GM19023 (cell line): Measurements from ENCODE around the gene EVA1C.
"Not testable (repeated sequence)": the region's sequence is repeated elsewhere in the genome, so short reads cannot be mapped to it uniquely, and the experiment has no call there.

Source experiments
- ATAC-seq: cut with Tn5 transposase; IDR thresholded peaks from one replicate; pipeline ENCODE4 v1.9.1; 2021; ENCODE audit warnings: mild to moderate bottlenecking, moderate library complexity; ENCODE audit not compliant: unreplicated experiment

EVA1C gene

GRCh38 chr21:32494934-32495709 lies 82.6 kb downstream of the EVA1C start:
- ATAC-seq, result no peak

DNA sequence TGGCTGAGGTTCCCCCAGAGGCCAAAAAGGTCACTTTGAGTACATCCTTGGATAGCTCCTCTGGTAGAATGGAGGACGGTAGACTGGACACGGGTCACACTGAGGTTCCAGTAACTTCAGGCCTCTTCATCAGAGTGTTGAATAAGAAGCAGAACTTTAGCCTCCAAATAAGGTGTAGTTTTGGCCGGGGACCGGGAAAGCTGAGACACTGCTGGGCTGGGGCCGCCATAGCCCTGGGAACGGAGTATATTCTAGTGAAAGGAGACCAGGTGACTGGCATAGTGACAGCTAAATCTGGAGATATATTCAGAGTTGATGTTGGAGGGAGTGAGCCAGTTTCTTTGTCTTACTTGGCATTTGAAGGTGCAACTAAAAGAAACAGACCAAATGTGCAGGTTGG lies 84.1 kb downstream of the EVA1C start:
- no peak for ATAC-seq

DNA sequence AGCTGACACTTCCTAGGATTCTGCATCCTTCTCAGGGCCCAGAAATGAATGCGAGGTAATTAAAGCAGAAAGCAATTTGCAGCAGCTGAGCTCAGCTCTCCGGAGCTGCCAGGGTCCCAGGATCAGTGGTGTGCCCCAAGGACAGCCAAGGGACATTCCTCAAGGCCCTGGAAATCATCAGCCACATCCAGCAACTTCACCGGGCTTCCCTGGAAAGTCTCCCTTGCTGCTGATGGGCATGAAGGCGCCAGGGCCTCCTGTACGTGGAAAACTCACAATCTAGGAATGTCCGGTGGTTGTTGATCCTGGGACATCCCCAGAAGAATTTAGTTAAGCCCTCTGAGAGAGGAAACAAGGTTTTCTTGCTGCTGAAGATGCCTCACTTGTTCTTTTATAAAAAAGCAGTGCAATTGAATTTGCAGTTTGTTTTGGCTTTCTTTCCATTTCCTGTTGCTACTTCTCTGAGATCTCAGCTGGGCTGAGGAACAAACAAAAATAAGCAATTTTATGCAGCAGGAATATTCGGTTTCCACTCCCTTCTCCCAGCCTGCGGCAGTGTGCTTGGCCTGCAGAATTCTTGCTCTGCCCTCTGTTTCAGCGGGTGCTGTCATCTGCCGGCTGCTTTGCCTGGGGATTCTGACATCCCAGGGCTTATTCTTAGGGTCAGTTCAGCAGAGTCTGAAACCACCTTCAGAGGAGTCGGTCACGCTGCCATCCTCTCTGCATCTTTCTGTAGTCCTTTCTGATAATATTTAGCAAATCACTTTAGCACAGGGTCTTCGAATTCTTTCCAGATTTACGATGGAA lies 86.9 kb downstream of the EVA1C start:
- ATAC-seq, result no peak

GRCh38 chr21:32503641-32504040 lies 91.1 kb downstream of the EVA1C start:
- not testable (repeated sequence) for ATAC-seq

DNA sequence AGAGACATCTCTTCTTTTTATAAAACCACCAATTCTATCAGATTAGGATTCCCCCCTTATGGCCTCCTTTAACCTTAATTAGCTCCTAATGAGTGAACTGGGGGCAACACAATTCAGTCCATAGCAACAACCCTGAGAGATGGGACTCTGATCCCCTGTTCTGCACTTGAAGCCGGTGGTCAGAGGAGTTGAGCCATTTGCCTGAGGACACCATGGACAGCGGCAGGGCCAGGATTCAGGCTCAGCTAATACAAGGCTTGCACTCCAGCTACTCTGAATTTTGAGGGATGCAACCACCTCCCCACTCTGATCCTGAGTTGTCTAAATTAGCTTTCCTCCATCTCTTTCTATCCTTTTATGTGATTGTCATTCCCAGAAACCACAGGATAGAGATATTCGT lies 93.3 kb downstream of the EVA1C start:
- ATAC-seq, result not testable (repeated sequence)

DNA sequence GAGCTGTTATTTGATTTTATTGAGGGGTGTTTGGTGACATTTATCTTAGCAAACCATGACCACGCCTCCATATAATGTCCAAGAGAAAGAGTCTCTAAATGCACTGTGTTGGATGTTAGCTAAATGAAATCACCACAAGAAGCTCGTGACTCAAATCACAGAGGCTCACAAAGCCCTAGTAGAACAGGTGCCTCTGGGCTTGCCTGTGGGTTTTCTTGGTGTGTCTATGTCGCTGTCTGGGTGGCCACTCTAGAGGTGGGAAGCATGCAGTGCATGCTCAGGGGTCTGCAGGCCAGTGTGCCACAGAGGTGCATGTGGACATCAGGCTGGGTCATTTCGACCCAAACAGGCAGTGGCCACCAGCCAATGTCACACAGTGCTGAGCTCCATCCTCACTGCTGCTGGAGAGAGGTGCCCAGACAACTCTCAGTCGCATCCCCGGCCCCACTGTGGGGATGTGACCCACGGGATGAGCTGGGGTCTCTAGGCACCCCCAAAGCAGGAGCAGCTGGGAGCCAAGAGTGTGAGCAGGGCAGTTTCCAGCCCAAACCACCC lies 94.0 kb downstream of the EVA1C start:
- ATAC-seq, result not testable (repeated sequence)

GRCh38 chr21:32507342-32507919 lies 94.9 kb downstream of the EVA1C start:
- no peak for ATAC-seq

DNA sequence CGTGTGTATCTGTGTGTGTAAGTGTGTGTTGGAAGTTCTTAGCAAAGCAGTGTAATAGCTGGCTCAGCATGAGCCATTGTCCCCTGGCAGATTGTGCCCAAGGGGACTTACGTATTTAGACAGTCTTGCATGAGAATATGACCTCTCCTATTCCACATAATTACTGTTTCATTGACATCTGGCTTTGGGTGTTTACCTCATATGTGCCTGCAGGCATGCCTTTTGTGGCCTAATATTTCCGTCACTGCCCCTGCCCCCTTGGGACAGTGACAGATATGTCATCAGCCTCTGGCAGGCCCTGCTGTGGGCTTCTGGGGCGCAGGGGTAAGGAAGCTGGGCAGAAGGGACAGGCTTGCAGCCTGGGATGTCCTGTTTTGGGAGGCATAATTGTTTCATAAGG lies 95.5 kb downstream of the EVA1C start:
- ATAC-seq, result not testable (repeated sequence)

DNA sequence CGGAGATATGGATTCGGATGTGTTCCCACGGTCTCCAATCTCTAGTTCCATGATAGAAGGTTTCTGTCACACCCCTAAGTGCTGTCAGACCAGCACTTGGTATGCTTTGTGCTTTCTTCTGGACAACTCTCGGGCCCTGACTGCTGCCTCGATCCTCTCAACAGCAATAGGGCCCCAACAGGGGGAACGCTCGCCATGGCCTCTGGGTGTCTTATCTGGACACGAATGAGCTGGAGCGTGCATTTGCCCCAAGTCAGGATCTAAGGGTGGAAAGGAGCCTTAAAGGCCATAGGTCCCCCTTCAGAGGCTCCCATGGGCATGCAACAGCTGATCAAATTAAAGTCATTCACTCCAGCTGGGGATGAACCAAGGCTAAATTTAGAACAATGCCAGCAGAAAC lies 96.1 kb downstream of the EVA1C start:
- no peak for ATAC-seq

DNA sequence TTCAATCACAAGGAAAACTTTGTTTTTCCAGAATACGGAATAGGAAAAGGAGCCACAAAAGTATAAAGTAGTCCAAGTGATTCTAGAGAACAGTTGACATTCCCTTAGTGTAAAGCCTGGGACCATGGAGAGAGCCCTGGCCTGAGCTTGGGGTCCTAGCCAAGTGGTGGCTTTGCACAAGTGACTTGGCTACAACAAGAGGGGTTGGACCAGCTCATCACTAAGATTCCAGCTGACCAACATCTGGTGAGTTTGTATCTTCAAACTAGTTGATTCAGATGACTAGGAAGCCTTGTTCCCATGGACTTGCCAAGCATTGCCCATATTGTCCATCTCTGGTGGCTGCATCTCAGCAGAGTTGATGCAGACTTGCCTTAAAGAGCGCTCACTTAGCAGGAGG lies 96.5 kb downstream of the EVA1C start:
- ATAC-seq, result not testable (repeated sequence)

DNA sequence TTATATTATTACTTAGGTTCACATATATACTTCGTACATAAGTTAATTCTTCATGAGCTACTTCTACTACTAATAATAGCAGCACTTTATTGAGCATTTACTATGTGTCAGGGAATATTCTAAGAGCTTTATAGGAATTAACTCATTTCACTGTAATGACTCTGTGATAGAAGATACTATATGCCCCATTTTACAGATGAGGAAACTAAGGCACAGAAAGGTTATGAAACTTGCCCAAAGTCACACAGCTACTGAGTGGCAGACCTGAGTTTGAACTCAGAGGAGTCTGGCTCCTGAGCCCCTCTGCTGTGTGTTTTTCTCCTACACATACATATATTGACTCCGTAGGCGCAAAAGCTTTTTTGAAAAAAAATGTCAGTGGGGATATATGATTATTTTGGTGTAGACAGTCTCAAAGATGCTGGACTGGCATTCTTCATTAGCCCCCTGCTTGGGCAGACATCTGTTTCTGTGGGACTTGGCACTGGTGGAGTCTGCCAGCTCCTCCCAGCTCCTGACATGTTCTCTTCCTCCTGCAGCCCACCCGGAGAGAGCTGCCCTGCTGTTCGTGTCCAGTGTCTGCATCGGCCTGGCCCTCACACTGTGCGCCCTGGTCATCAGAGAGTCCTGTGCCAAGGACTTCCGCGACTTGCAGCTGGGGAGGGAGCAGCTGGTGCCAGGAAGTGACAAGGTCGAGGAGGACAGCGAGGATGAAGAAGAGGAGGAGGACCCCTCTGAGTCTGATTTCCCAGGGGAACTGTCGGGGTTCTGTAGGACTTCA lies 102.0 kb downstream of the EVA1C start:
- no peak for ATAC-seq

GRCh38 chr21:32515874-32516273 lies 103.4 kb downstream of the EVA1C start:
- no peak for ATAC-seq

- no peak for ATAC-seq
Measured at GRCh38 chr21:32516756-32517649, 104.5 kb downstream of the EVA1C start.

- no peak for ATAC-seq
Measured at GRCh38 chr21:32519945-32520874, 107.7 kb downstream of the EVA1C start.

- no peak for ATAC-seq
Measured at GRCh38 chr21:32520875-32521735, 108.6 kb downstream of the EVA1C start.

GRCh38 chr21:32521736-32522355 lies 109.3 kb downstream of the EVA1C start:
- ATAC-seq, result no peak

- ATAC-seq, result no peak
Measured at GRCh38 chr21:32523463-32523862, 111.0 kb downstream of the EVA1C start.
